Body of pancreas (tissue), 4 donors: Measurements from ENCODE around the gene GART. TPM values are rescaled to one million over a fixed set of nuclear protein-coding genes. Genes with fewer than 3 reads are reported as not detected.
A peak's percentile ranks its signal among the peaks of the same experiment; 100 is the strongest.

Experiments used
- ATAC-seq: fragments of 150-250 bp; one replicate; pipeline ENCODE4 v1.9.1; 2016
- DNase-seq, 4 donors: peaks; one replicate each; pipeline ENCODE4 v3.0.0-alpha.2; 2019
- H3K27ac ChIP-seq, 4 donors: fragments of 200-600 bp; sonication (generic); 1 replicate in 3 of 4; 2 replicates in 1 of 4; pipeline versions ENCODE4 v1.5.1 to v1.6.1; 2016 to 2019; ENCODE audit warnings: mild to moderate bottlenecking in 1 of 4, mixed read lengths in 1 of 4, moderate library complexity in 1 of 4
- H3K27me3 ChIP-seq, 2 donors: fragments of 200-600 bp; sonication (generic); one replicate each; pipeline ENCODE4 v1.6.0; 2016; ENCODE audit warnings: mild to moderate bottlenecking in 1 of 2
- H3K36me3 ChIP-seq, 2 donors: fragments of 200-600 bp; sonication (generic); replicated peaks in 1 of 2; 2 replicates each; pipeline ENCODE4 v1.5.1; 2016; ENCODE audit warnings: low read depth in 2 of 2; ENCODE audit not compliant: insufficient read depth in 1 of 2
- H3K4me1 ChIP-seq: fragments of 200-600 bp; sonication (generic); one replicate; pipeline ENCODE4 v1.6.0; 2016
- H3K4me3 ChIP-seq, 2 donors: fragments of 200-600 bp; sonication (generic); 1 replicate in 1 of 2; 2 replicates in 1 of 2; pipeline ENCODE4 v1.5.1; 2016 to 2019
- H3K9me3 ChIP-seq, 3 donors: fragments of 200-600 bp; sonication (generic); 1 replicate in 2 of 3; 2 replicates in 1 of 3; pipeline ENCODE4 v1.5.1; 2016
- CTCF ChIP-seq, 7 experiments: fragments of 450-650 bp in 4 of 7; fragments of 200-600 bp in 3 of 7; sonication (generic) in 3 of 7; IDR thresholded peaks; one replicate each; pipeline ENCODE4 v1.5.1; 2016 to 2019; ENCODE audit warnings: antibody characterized with exemption in 7 of 7
- POLR2A ChIP-seq, 3 donors: fragments of 450-650 bp; IDR thresholded peaks; one replicate each; pipeline ENCODE4 v1.6.1; 2016; ENCODE audit warnings: antibody characterized with exemption in 3 of 3, mild to moderate bottlenecking in 2 of 3
- WGBS, 2 donors: methylation state at CpG; one replicate each; pipeline ENCODE4 v1.1.5; 2017; 5-methylcytosine and 5-hydroxymethylcytosine counted together
- intact Hi-C: fragments of 100-400 bp; cut with DNase I; formaldehyde crosslinking; loops from one replicate; pipeline ENCODE4 v1.15.1; 2023
- total RNA-seq, 2 donors: library from RNA; depleted of rRNA; stranded (reverse); fragments of >200 nt; gene quantifications; one replicate each; pipeline ENCODE4 v1.1.0, GENCODE V29; 2016

Gene GART
- total RNA-seq, 2 donors from 2014 or later, result 36.3 to 62.0 TPM

GRCh38 chr21:33493756-33494155, 48.2 kb downstream of the GART start:
- no peaks in the 10 kb centered on the region for H3K27me3 ChIP-seq
- H3K36me3 ChIP-seq, result no peaks in the 10 kb centered on the region
- WGBS, 2 donors, result 65 to 76% methylated on average over 3 of the region's 3 CpGs
- intact Hi-C loops, result no loop called here
- DNase-seq, result no peak
- no peak for TF ChIP-seq CTCF (IDR thresholded peaks at IDR 0.05)
- no peak for TF ChIP-seq POLR2A (IDR thresholded peaks at IDR 0.05)
- H3K27ac ChIP-seq, result no peak overlapping the region
- H3K4me1 ChIP-seq, result peaks cover 5% of the 10 kb centered on the region
- ATAC-seq, result no peak
- H3K4me3 ChIP-seq, result no peak overlapping the region
- H3K9me3 ChIP-seq, result no peaks in the 10 kb centered on the region

- TF ChIP-seq CTCF (IDR thresholded peaks at IDR 0.05), result no peak
- no peak for TF ChIP-seq POLR2A (IDR thresholded peaks at IDR 0.05)
- Histone ChIP-seq H3K4me1 (peaks cover 5% of the 10 kb centered on the region), H3K9me3 (no peaks in the 10 kb centered on the region), H3K27ac (no peak overlapping the region), H3K4me3 (no peak overlapping the region), H3K36me3 (no peaks in the 10 kb centered on the region), H3K27me3 (no peaks in the 10 kb centered on the region)
- 29 to 34% methylated on average over 2 of the region's 2 CpGs for WGBS, 2 donors
- peak in 1 of 4 donors; percentile 12 for DNase-seq
- intact Hi-C loops, result no loop called here
- no peak for ATAC-seq
Observed at GRCh38 chr21:33492571-33492970, 49.3 kb downstream of the GART start.

- WGBS, 2 donors, result 0% methylated on average over 19 to 51 of the region's 52 CpGs
- no peaks in the 10 kb centered on the region for H3K9me3 ChIP-seq
- intact Hi-C loops, result no loop called here
- peak within 1 kb of the TSS; percentile 27 to 70 for H3K4me3 ChIP-seq
- peak in 1 of 7 experiments; percentile 16 for TF ChIP-seq CTCF (IDR thresholded peaks at IDR 0.05)
- peak in 2 of 3 donors; percentile 71 to 81 for TF ChIP-seq POLR2A (IDR thresholded peaks at IDR 0.05)
- no peaks in the 10 kb centered on the region for H3K27me3 ChIP-seq
- no peaks in the 10 kb centered on the region for H3K36me3 ChIP-seq
- ATAC-seq, result peak; percentile 96
- H3K4me1 ChIP-seq, result peaks cover 5% of the 10 kb centered on the region
- peak within 1 kb of the TSS; percentile 18 to 86 (median 70) for H3K27ac ChIP-seq
- peak; percentile 90 to 94 (median 92) for DNase-seq
Observed at GRCh38 chr21:33491373-33492102, 50.4 kb downstream of the GART start, which contains the start of gene DNAJC28. TSS of gene DNAJC28 (minus strand) at chr21:33491716. CDS start at chr21:33489393, 2,323 bp downstream.

- no peak for DNase-seq
- H3K9me3 ChIP-seq, result no peaks in the 10 kb centered on the region
- H3K27me3 ChIP-seq, result no peaks in the 10 kb centered on the region
- peak overlapping the region; percentile 18 to 86 (median 70) for H3K27ac ChIP-seq
- peaks cover 5% of the 10 kb centered on the region for H3K4me1 ChIP-seq
- TF ChIP-seq POLR2A (IDR thresholded peaks at IDR 0.05) (no peak), CTCF (IDR thresholded peaks at IDR 0.05) (no peak)
- peak; percentile 13 for ATAC-seq
- no peaks in the 10 kb centered on the region for H3K36me3 ChIP-seq
- intact Hi-C loops, result no loop called here
- H3K4me3 ChIP-seq, result peak overlapping the region; percentile 27 to 70
- 5 to 6% methylated on average over 11 to 12 of the region's 12 CpGs for WGBS, 2 donors
Observed at GRCh38 chr21:33490991-33491372, 50.9 kb downstream of the GART start.

- WGBS, 2 donors, result 88 to 92% methylated on average over 4 of the region's 4 CpGs
- Histone ChIP-seq H3K36me3 (no peaks in the 10 kb centered on the region), H3K27me3 (no peaks in the 10 kb centered on the region), H3K4me3 (no peak overlapping the region), H3K4me1 (peaks cover 5% of the 10 kb centered on the region), H3K27ac (no peak overlapping the region), H3K9me3 (no peaks in the 10 kb centered on the region)
- DNase-seq (no peak), ATAC-seq (no peak)
- TF ChIP-seq CTCF (IDR thresholded peaks at IDR 0.05) (no peak), POLR2A (IDR thresholded peaks at IDR 0.05) (no peak)
- intact Hi-C loops, result no loop called here
Observed at GRCh38 chr21:33488936-33489335, 53.0 kb downstream of the GART start.
